NCI-H2196 treated with DMSO at 0.1 percent for 48 hours (cell line): ENCODE measurements around the gene SLC2A1.

Experiments
- DNase-seq: peaks from one replicate; lab custom pipeline; 2025; ENCODE audit not compliant: unreplicated experiment; lab: John Stamatoyannopoulos, UW

The SLC2A1 gene

DNA sequence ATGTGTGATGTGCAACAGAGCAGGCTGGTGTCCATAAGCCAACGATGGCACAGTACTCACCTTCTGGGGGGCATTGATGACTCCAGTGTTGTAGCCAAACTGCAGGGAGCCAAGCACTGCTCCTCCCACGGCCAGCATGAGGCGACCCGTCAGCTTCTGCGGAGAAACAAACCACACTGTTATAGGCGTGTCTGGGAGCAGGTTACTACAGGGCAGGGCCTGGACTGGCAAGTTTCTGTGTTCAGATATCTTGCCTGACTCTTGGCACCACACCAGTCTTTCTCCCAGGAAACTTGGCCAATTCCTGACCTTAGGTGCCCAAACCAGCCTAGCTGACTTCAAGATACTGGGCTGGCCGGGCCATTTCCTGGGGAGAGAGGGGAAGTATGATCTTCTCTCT lies 15.5 kb downstream of the SLC2A1 start:
- DNase-seq, result no peak

DNA sequence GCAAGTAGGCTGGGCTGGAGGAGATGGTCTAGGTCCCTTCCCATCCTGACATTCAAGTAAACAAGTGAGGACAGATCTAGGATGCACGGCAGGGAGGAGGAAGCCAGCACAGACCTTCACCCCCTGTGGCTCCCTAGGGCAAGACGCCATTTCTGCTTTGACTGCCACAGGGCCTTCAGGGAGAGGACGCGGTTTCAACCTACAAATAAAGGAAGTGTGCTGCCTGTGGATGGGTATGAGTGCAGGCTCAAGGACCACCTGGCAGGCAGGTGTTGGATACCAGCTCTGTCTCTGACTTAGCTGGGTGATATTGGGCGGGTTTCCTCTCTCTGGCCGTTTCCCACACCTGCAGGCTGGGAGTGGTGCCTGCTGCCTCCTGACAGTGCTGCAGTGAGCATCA lies 16.2 kb downstream of the SLC2A1 start:
- peak; percentile 22 for DNase-seq

DNA sequence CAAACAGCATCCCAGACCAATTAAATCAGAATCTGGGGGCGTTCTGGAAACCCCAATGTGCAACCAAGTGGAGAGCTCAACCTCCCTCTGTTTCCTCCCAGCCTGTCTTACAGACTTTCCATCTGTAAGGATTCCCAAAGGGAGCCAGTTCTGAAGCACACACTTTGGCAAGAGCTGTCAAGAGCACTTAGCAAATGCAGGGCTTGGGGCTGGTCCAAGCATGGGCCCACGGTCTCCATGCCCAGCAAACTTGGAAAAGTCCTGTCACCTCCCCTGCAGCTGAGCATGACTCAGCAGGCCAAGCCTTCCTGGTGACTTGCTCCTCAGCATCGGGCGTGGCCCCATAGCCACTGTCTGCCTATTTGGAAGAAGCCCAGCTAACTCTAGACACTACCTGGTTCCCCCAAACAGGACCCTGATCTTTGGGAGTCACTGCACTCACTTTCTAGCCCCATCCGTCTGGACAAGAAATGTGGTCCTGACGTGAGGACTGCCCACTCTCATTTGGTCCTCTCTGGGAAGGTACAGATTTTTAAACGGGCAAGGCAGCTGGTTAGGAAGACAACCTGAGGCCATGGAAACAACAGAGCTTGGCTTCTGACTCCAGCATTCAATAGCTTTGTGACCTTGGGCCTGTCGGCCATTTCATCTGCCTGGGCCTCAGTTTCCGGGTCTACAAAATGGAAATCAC lies 16.9 kb downstream of the SLC2A1 start:
- peak; percentile 41 for DNase-seq

DNA sequence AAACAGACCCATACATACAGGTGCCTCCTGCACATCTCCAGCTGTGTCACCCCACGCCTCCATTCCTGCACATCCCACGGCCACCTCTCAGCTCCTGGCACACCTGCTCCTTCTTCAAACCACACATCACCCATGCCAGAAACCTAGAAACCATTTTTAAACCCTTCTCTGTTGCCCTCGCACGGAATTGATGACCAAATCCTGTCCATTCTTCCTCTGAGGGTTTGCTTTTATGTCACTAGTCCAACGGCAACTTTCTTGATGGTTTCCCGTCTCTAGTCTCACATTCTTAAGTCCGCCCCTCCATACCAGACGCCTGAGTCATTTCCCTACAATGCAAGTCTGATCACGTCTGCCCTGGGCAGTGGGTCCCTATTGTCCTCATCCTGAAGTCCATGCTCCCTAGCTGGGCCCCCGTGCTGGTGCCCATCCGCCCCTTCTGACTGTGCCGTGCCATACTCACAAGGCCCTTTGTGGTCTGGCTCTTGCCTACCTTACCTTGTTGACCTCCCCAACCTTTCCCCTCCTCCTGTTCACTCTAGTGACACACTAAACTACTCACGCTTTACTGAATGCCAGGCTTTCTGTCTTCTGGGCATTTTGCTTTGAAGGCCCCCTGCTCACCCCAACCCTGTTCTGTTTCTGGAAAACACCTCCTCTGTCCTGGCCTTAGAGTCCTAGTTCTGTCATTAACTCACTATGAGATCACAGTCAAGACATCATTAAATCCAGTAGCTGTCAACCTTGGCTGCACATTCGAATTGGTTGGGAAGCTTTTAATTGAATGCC lies 17.6 kb downstream of the SLC2A1 start:
- no peak for DNase-seq

DNA sequence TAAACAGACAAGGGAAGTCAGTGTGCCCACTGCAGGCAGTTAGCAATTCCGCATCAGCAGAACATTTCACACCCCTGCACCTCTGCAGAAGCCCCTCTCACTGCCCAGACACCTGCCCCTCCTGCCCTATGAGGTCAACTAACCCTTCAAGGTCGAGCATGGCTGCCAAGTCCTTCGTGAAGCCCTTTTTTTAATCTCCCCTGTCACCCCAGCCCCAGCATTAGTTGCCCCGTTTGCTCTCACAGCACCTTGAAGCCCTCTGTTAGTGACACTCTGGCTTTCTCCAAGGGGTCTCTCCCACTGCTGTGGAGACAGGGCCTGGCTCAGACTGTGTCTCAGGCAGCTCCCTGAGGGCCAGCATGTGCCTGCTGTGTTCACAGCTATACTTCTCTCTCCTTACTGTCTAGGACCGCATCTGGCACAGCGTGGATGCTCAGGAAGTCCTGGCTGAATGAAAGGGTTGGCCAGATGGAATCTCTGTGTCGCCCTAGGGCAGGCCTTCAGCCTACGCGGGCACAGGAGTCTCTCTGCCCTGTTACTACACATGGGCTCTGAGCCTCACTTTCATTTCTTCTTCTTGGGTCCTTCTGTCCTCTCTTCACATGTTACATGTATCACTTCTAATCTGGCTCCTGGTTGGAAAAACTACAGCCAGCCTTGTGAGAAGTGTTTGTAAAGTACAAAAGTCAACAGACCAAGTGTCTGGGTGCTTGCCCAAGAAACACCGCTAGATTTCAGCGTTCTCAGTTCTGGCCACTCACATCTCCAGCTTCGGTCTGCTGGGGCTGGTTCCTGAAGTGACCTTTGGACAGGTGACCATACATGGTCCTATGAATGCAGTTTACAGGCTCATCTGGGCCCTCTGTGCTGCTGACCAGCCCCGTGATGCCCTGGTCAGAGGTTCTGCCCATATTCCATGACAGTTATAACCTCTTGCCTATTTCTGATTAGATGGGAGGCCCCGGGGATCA lies 19.7 kb downstream of the SLC2A1 start:
- no peak for DNase-seq

DNA sequence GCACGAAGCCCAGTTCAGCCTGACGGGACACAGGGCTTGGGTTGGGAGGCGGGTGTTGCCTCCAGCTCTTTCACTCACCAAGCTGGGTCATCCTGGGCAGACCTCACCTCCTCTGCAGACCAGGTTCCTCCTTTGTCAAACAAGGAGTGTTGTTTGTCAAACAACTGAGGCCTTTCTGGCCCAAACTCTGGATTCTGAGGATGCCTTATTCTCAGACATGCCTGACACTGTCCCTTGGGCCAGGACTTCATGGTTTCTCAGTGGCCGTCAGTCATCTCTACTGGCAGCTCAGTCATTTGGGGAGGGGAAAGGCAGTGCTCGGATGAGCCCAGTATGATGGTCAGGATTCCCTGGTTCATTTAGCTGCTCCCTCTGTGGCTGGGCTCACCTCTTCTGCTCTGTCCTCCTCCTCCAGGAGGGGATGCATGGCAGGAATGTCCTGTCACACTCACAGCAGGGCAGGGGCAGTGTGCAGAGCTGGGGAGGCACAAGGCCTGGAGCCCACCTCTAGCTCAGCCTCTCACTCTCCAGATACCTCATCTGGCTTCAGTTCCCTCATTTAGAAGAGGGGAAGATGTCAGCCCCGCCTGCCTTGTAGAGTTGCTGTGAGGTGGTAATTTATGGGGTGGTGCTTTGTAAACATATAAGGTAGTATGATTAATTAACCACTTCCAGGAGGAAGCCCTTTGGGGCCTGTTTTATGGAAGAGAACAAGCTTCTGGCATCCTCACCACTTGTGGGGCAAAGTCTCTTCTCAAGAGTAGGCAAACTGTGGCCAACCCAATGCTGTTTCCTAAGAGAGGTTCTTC lies 20.6 kb downstream of the SLC2A1 start:
- no peak for DNase-seq

DNA sequence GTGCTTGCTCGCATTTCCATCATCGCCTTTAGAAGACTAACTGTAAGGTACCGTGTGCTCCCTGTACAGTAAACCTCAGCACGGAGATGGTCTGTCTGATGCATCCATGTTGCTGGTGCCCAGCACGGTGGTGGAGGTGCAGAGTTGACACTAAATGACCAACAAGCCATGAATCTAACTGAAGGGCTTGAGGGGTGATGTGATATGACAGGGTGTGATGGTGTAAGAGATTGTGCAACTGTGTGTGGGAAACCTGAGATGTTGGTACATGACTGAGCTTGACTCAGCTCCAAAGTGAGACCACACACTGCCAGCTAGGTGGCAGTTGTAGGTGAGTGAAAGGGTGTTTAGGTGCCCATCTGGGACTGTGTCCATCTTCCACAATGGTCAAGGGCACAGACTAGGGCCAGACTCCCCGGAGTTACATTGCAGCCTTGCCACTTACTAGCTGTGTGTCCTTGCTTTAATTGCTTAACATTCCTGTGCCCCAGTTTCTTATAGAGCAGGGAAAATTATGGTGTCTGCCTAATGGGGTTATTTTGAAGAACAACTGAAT lies 21.4 kb downstream of the SLC2A1 start:
- no peak for DNase-seq

DNA sequence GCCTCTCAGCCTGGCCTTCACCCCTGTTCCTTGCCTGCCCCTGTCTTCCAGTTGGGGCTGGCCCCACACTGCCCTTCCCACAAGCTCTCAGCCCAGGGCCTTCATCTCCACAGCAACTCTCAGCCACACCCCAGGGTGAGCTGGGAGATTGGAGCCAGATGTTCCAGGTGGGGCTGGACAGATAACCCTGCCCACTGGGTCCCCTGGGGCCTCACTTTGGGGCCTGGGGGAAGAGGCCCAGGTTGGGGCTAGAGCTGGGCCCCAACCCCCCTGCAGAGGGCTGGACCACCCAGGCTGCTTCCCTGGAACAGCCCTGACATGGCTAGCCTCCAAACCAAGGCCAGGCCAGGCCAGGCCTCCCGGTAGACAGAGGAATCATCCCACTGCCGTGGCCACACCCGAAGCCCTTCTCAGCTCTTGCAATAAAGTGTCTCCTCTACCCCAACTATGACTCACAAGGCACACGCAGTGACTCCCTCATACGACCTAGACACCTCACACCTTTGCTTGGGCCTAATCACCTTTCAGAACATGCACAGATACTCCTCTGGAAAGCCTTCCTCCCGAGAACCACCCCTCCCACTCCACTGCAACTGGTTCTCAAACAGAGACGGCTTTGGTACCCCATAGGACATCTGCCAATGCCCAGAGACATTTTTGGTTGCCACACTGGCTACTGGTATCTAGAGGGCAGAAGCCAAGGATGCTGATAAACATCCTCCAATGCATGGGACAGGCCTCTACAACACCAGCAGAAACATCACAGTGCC lies 22.2 kb downstream of the SLC2A1 start:
- DNase-seq, result no peak

DNA sequence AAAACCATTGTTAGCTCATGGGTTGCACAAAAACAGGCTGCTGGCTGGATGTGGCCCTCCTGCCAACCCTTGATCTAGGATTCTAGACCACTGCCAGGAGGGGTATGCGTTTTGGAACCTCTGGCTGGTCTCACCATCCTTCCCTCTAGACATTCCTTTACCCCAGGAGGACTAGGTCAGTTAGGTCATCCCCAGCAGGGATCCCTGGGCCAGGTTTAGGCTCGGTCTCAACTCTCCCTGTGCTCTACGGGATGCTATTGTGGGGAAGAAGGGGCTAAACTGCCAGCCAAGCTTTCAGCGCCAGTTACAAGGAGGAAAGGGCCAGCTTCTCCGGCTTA lies 22.7 kb downstream of the SLC2A1 start:
- DNase-seq, result no peak

DNA sequence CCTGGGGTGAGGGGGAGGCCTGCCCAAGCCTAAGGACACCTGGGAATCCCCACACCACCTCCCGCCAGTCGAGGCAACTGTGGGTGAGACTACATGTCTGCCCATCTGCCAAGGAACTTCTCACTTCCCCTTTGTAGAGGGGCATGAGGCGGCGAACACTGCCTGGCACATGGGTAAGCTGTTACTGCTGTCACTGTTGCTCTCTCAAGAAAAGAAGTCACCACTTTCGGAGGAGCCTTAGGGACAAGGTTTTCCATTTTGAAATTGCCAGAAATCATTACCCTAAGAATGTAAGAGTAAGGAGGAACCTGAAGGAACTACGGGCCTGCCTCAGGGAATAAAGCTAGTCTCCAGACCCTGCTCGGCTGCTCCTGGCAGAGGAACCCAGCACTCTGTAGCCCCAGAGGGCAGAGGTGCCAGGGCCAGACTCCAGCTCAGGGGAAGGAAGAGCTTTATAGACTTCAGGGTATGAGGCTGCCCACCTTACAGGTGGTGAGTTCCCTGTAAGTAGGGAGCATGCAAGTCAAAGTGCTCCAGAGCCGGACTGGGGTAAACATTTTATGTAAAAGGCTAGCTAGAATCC lies 23.3 kb downstream of the SLC2A1 start:
- no peak for DNase-seq

DNA sequence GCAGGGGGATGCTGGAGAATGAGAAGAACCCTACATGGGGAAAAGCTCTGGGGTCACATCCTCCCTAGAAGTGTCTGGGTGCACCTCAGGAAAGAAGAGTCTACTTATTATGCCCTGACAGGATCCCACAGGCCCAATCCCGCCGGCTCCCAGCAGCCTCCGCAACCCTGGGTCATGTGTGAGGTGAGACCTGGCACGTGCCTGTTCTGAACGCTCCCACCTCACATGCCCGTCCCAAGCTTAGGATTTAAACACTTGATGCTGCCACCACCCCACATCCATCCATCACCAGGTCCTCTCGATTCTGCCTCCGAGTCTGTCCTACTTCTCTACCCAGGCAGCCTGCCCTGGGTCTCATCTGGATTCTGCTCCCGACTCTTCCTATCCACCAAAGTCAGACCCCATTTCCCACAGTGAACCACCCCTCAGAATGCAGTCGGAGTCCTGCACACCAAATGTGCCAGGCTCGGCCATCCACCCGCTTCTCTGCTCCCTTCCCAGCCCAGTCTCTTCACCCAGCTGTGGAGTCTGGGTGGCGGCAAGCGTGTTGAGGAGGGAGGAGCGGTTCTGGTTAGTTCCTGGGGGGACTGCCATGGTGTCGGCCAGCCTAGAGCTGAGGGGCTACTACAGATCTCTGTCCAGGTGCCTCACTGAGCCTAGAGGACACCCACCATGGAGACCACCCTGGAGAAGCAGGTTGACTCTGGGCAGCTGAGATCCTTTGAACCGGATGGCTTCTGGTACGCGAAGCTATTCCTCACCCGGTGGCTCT lies 23.9 kb downstream of the SLC2A1 start:
- no peak for DNase-seq

DNA sequence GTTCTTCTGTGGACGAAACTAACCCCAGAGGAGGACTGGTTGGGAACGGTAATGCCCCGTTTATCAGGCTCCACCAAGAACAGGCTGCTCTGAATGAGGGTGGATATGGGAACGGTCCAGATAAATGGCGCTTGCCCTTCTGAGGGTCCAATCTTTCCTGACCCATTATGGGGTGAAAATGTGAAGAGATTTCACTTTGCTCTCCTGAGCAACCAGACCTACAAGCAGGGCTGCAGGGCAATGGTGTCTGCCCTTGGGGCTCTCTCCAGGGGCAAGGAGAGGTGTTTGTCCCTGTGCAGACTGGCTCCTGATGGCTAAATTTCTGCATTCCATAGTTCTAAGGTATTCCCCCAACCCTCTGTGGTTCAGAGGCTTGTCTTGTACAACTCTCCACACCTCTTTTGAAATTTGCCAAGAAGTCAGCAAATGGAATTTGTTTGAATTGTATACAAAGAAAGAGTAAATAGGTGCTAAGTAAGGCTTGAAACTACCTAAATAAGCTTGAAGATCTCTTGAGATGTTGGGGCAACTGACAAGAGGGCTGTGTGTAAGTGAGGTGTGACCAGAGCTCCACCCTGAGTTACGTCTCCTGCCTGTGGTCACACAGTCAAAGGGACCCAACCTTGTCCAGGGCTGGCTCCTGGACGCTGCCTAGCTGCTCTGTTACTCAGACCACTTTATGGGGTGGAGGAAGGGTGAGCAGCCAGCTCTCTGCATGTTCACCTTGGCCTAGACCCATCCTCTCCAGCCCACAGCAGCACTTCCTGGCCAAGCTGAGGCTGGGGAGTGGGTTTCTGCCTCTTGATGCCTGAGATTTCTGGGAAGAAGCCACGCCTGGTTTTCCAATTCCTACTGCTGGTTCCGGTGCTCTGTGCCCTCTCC lies 24.8 kb downstream of the SLC2A1 start:
- no peak for DNase-seq

DNA sequence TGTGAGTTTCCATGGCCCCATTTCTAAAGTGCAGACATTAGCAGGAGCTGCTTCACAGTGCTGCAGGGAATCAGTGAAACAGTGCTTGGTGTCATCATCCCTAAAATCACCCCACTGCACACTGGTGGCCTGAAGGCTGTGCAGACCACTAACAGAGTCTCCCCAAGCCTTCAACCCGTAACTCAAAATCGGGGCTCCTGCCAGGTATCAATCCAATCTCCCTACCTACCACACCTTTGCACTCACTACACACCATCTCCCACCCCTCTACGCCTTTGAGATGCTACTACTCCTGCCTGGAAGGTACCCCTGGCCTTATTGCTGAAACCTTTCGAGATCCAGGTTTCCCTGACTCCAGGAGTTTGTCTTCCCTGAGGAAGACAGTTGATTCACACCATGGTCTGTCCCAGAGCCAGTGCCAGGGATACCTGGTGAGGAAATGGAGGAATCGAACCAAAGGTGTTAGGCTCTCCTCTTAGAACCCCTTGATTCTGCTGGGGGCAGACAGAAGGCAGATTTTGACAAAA lies 25.5 kb downstream of the SLC2A1 start:
- no peak for DNase-seq

DNA sequence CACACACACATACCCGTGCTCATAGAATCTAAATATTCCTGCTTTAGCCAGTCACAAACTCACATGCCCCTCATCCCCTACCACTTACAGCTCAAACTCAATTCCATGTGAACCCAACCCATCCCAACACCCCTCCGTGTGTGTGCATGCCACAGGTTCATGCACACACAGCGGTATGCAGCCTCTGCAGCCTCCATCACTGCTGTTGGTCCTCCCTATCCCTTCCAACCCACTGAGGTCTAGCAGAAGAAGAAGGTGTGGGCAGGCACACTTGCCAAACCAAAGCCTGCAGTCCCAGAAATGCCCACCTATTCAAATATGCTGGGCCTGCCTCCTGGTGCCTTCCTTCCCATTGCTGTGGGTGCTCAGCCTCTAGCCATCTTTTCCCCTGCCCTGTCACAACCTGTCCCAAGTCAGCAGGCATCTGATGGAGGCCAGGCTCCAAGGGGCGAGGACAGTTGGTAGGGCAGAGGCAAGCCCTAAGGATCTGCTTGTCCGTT lies 26.2 kb downstream of the SLC2A1 start:
- no peak for DNase-seq

DNA sequence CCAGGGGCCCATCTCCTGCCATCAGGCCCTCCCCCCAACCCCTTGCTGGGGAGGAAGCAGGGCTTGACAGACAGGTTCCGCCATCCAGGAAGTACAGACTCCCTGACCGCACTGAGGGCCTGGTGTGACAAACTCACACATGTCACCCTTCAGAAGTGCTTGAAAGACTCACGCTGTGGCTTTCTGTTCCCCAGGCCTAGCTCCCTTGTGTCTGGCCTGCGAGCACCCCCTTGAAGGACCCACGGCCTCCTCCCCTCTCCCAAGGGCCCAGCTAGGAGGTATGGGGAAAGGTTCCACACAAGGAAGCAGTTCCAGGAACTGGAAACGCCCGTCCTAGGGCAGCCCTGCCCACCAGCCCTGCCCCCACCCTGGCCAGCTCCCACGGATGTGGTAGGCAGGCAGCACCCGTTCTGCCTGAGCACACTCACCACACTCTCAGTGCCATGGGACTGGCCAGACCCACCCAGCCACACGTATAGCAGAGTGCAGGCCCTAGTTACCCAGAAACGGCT lies 26.7 kb downstream of the SLC2A1 start:
- DNase-seq, result no peak

DNA sequence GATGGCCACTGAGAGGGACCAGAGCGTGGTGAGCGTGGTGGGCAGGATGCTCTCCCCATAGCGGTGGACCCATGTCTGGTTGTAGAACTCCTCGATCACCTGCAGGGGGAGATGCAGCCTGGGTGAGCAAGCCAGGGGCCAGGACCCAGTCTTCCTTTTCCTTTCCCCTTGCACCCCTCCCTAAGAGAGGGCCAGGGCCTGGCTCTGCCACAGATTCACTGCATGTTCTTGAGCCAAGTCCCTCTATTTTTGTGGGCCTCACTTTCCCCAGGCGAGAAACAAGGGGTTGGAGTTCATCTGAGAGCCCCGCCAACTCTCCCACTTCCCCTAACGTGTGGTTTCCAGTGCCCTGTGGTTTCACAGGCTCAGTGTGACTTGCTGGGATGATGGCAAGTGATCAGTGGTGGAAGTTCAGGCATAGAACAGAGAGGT lies 27.5 kb downstream of the SLC2A1 start:
- DNase-seq, result peak; percentile 16
